Common myeloid progenitor, CD34-positive (primary cell): ENCODE measurements around the gene ZNF473.

ENCODE experiments used
- CTCF ChIA-PET: fragments of 350-600 bp; sonication (Branson Sonifier 250); formaldehyde crosslinking; loops from one replicate; lab custom pipeline; 2021; ENCODE audit warnings: antibody characterized with exemption; lab: Charles Lee
- POLR2A ChIA-PET: fragments of 350-600 bp; sonication (Branson Sonifier 250); formaldehyde crosslinking; loops from one replicate; lab custom pipeline; 2021; ENCODE audit warnings: antibody characterized with exemption; lab: Charles Lee
- DNase-seq, 3 donors: peaks; one replicate each; pipeline versions ENCODE4 v3.0.0 to v3.0.0-alpha.2; 2013
- H3K27ac ChIP-seq, 2 experiments: 1 replicate in 1 of 2; 2 replicates in 1 of 2; pipeline ENCODE4 v1.7.0; 2013; ENCODE audit warnings: inconsistent platforms in 2 of 2, low read length in 2 of 2, mild to moderate bottlenecking in 2 of 2, low read depth in 1 of 2, moderate library complexity in 1 of 2; ENCODE audit not compliant: severe bottlenecking in 2 of 2, insufficient read depth in 1 of 2, poor library complexity in 1 of 2
- H3K27me3 ChIP-seq, 5 experiments: replicated peaks in 2 of 5; 1 replicate in 3 of 5; 2 replicates in 2 of 5; pipeline versions ENCODE4 v1.6.1 to v1.7.0; 2013; ENCODE audit warnings: low read length in 4 of 5, mild to moderate bottlenecking in 2 of 5, moderate library complexity in 2 of 5, inconsistent platforms in 1 of 5; ENCODE audit not compliant: insufficient read depth in 5 of 5, control insufficient read depth in 4 of 5
- H3K36me3 ChIP-seq, 4 experiments: 1 replicate in 2 of 4; 2 replicates in 2 of 4; pipeline versions ENCODE4 v1.6.1 to v1.7.0; 2013; ENCODE audit warnings: low read length in 3 of 4, control low read depth in 1 of 4, mild to moderate bottlenecking in 1 of 4; ENCODE audit not compliant: control insufficient read depth in 4 of 4, insufficient read depth in 4 of 4
- H3K4me1 ChIP-seq, 4 experiments: 1 replicate in 3 of 4; 2 replicates in 1 of 4; pipeline versions ENCODE4 v1.6.1 to v1.7.1; 2013; ENCODE audit warnings: low read length in 3 of 4, mild to moderate bottlenecking in 3 of 4, control low read depth in 1 of 4, inconsistent platforms in 1 of 4, moderate library complexity in 1 of 4; ENCODE audit not compliant: control insufficient read depth in 4 of 4, insufficient read depth in 4 of 4; ENCODE audit errors: control extremely low read depth in 1 of 4
- H3K4me3 ChIP-seq, 7 experiments: 1 replicate in 4 of 7; 2 replicates in 3 of 7; pipeline versions ENCODE4 v1.5.1 to v1.7.0; 2013; ENCODE audit warnings: mild to moderate bottlenecking in 7 of 7, low read length in 6 of 7, moderate library complexity in 6 of 7, inconsistent platforms in 2 of 7, low read depth in 2 of 7, control low read depth in 1 of 7; ENCODE audit not compliant: insufficient read depth in 4 of 7, control insufficient read depth in 1 of 7; ENCODE audit errors: extremely low read depth in 1 of 7
- H3K9me3 ChIP-seq, 5 experiments: 1 replicate in 4 of 5; 2 replicates in 1 of 5; pipeline versions ENCODE4 v1.6.1 to v1.7.1; 2013; ENCODE audit warnings: low read length in 4 of 5, mild to moderate bottlenecking in 2 of 5, inconsistent platforms in 1 of 5, low read depth in 1 of 5, moderate library complexity in 1 of 5; ENCODE audit not compliant: control insufficient read depth in 4 of 5, insufficient read depth in 2 of 5; ENCODE audit errors: control extremely low read depth in 1 of 5
- WGBS: methylation state at CpG from one replicate; pipeline ENCODE4 v1.1.5; 2013; ENCODE audit not compliant: insufficient coverage; 5-methylcytosine and 5-hydroxymethylcytosine counted together

ZNF473 gene

DNA sequence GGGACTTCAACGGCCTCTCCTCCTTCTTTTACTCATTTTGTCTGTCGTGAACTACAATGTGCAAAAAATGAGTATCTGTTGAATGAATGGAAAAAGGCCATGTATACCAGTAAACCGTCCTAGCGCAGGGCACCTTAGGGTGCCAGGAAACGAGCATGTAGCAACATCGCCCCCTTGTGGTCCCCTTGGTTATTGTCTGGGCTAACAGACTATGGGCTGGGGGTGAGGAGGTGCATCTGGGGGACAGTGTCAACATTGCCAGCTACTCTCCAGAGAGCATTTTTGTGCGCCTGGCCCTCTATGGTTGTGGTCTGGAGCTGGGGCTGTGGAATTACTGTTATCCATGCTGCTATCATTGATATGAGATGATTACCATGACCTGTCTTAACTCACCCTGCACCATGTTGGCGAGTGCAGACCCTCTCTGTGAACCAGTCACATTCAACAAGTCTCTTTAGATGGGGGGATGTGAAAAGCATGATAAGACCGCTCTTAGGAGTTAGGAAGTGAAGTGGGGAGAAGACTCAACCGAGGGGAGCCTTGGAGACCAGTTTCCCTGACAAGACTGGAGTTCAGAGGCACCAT is 42.1 kb upstream of the ZNF473 start:
- ChIA-PET POLR2A (no interaction called here), CTCF (interaction anchor here (1.1 to 2.8 kb wide), 7 partner anchors 19 to 152 kb away, joined by 3 to 17 read pairs (median 4); no protein-coding TSS in a partner anchor)
- no peaks in the 10 kb centered on the region for H3K27me3 ChIP-seq
- 53% methylated on average over 6 of the region's 10 CpGs for WGBS
- peaks cover 7 to 52% (median 23%) of the 10 kb centered on the region in 4 experiments for H3K36me3 ChIP-seq
- H3K27ac ChIP-seq: no peak overlapping the region
- peak; percentile 56 to 76 (median 63) for DNase-seq
- H3K4me1 ChIP-seq: peaks cover 0 to 2% (median 0%) of the 10 kb centered on the region in 4 experiments
- H3K9me3 ChIP-seq: no peaks in the 10 kb centered on the region
- H3K4me3 ChIP-seq: no peak overlapping the region

DNA sequence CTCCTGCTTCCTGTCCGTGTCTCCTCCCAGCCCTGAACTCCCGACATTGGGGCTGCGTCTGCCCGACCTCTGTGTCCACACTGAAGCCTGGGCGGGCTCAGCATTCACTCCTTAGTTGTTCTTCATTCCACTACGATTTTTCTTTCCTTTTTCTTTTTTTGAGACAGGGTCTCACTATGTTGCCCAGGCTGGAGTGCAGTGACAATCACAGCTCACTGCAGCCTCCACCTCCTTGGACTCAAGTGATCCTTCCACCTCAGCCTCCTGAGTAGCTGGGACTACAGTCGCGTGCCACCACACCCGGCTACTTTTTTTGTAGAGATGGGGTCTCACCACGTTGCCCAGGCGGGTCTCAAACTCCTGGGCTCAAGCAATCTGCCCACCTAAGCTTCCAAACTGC is 41.3 kb upstream of the ZNF473 start:
- Histone ChIP-seq H3K9me3 (no peaks in the 10 kb centered on the region), H3K4me3 (no peak overlapping the region), H3K36me3 (peaks cover 7 to 56% (median 23%) of the 10 kb centered on the region in 4 experiments), H3K27ac (no peak overlapping the region), H3K4me1 (peaks cover 0 to 2% (median 0%) of the 10 kb centered on the region in 4 experiments), H3K27me3 (no peaks in the 10 kb centered on the region)
- 92% methylated on average over 11 of the region's 11 CpGs for WGBS
- DNase-seq: no peak
- ChIA-PET CTCF (interaction anchor here (0.8 to 3.0 kb wide), 9 partner anchors 8 to 152 kb away, joined by 3 to 20 read pairs (median 4); no protein-coding TSS in a partner anchor), POLR2A (no interaction called here)

DNA sequence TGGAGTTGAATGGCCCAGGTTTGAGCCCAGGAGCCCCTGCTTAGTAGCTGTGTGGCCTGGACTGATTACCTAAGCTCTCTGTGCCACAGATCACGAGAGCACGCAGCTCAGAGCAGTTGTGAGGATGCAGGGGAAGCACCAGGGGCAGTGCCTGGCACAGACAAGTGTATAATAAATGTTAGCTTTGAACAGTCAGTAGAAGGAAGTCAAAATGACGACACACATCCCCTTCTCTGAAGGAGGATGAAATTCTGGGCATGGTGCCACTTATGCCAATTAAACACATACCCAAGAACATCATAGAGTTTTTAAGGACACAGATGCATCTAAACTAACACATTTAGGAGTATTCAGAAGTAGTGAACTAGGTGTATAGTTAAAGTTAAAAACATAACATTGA is 39.9 kb upstream of the ZNF473 start:
- no peak overlapping the region for H3K27ac ChIP-seq
- DNase-seq: peak in 1 of 3 donors; percentile 19
- ChIA-PET CTCF (interaction anchor here (0.8 to 3.0 kb wide), 8 partner anchors 10 to 150 kb away, joined by 3 to 20 read pairs (median 4); no protein-coding TSS in a partner anchor), POLR2A (no interaction called here)
- H3K4me3 ChIP-seq: no peak overlapping the region
- peaks cover 0 to 2% (median 0%) of the 10 kb centered on the region in 4 experiments for H3K4me1 ChIP-seq
- H3K36me3 ChIP-seq: peaks cover 9 to 60% (median 23%) of the 10 kb centered on the region in 4 experiments
- no peaks in the 10 kb centered on the region for H3K27me3 ChIP-seq
- 76% methylated on average over 2 of the region's 3 CpGs for WGBS
- H3K9me3 ChIP-seq: no peaks in the 10 kb centered on the region

DNA sequence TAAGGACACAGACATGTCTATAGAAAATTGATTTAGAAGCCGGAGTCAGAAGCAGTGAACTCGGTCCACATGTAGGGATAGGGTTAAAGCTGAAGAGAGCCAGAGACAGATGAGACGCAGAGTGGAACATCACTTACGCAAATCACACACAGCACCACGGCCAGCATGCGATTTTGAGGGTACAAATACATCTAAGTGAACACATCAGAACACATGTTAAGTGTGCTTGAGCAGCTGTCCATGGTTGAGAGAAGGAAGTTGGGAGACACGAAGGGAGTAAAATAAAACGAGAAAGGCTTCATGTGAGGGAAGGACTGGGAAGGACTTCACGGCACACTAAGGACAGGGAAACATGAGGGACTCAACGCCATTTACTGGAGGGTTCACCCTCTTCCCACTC is 39.5 kb upstream of the ZNF473 start:
- Histone ChIP-seq H3K27me3 (no peaks in the 10 kb centered on the region), H3K4me3 (no peak overlapping the region), H3K27ac (no peak overlapping the region), H3K4me1 (peaks cover 0 to 2% (median 0%) of the 10 kb centered on the region in 4 experiments), H3K36me3 (peaks cover 10 to 65% (median 25%) of the 10 kb centered on the region in 4 experiments), H3K9me3 (no peaks in the 10 kb centered on the region)
- POLR2A ChIA-PET: interaction anchor here (0.7 kb wide), 1 partner anchor 1470 kb away, joined by 3 read pairs; no protein-coding TSS in a partner anchor
- CTCF ChIA-PET: interaction anchor here (0.6 to 3.0 kb wide), 7 partner anchors 10 to 339 kb away, joined by 3 to 20 read pairs (median 6); no protein-coding TSS in a partner anchor
- 100% methylated on average over 2 of the region's 10 CpGs for WGBS
- no peak for DNase-seq

DNA sequence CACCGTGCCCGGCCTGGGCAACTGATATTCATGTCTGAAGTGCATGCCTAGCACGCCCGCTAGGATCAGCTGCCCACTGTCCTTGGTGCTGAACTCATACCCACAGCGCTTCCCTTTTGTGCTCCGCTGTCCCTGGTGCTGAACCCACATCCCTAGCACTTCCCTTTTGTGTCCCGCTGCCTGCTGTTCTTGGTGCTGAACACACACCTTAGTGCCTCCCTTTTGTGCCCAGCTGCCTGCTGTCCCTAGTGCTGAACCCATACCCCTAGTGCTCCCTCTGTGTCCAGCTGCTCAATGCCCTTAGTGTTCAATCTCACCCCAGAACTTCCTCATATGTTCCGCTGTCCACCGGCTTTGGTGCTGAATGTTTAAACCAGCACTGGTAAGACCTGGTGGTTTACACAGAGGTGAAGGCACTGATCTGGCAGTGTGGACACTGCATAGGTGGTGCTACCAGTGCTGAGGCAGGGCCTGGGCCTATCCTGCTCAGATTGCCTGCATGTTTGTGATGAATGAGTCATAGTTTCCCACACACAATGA is 38.6 kb upstream of the ZNF473 start:
- H3K27me3 ChIP-seq: no peaks in the 10 kb centered on the region
- peaks cover 11 to 63% (median 25%) of the 10 kb centered on the region in 4 experiments for H3K36me3 ChIP-seq
- no peak overlapping the region for H3K27ac ChIP-seq
- POLR2A ChIA-PET: interaction anchor here (0.7 kb wide), 1 partner anchor 1471 kb away, joined by 3 read pairs; no protein-coding TSS in a partner anchor
- no peaks in the 10 kb centered on the region for H3K9me3 ChIP-seq
- no peak overlapping the region for H3K4me3 ChIP-seq
- 25% methylated on average over 9 of the region's 9 CpGs for WGBS
- CTCF ChIA-PET: interaction anchor here (0.7 to 3.0 kb wide), 5 partner anchors 11 to 51 kb away, joined by 3 to 20 read pairs (median 3); no protein-coding TSS in a partner anchor
- H3K4me1 ChIP-seq: peaks cover 0 to 2% (median 0%) of the 10 kb centered on the region in 4 experiments
- DNase-seq: peak; percentile 96 to 98 (median 97)

DNA sequence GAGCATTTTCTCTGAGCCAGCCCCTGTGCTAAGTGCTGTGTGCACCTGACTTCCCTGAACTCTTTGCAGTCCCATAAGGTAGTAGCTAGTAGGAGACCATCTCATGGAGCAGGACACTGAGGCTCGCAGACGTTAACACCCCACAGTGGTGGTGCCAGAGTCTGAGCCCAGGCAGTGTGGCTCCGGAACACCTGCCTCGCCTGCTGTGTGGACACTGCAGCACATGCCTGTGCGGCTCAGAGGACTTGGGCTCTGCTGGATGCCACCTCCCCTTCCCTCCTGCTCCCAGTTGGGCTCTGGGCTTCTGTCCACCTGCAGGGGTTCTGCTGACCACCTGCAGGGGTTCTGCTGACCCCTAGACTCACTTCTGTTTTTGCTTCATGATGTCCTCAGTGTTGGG is 37.8 kb upstream of the ZNF473 start:
- H3K36me3 ChIP-seq: peaks cover 15 to 68% (median 31%) of the 10 kb centered on the region in 4 experiments
- CTCF ChIA-PET: interaction anchor here (0.7 kb wide), 1 partner anchor 10 kb away, joined by 3 read pairs; no protein-coding TSS in a partner anchor
- H3K27ac ChIP-seq: no peak overlapping the region
- H3K4me3 ChIP-seq: no peak overlapping the region
- H3K27me3 ChIP-seq: no peaks in the 10 kb centered on the region
- peaks cover 0 to 2% (median 0%) of the 10 kb centered on the region in 4 experiments for H3K4me1 ChIP-seq
- 100% methylated on average over 5 of the region's 5 CpGs for WGBS
- DNase-seq: no peak
- no peaks in the 10 kb centered on the region for H3K9me3 ChIP-seq
- POLR2A ChIA-PET: no interaction called here

DNA sequence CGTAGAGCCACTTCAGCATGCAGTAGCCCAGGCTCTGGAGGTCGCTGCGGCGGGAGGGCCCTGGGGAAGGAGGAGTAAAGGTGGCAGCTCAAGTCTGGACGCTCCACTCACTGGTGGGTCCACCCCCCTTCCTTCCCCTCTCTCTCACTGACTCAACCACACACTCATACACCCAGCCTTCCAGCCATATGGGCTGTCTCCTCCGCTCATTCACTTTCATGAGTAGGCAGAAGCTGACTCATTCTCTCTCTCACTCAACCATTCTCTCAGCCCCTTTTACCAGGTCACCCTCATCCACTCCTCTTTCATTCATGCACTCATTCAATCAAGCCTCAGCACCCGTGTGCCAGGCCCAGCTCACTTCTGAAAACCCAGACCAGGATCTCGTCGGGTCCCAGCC is 37.4 kb upstream of the ZNF473 start:
- H3K27ac ChIP-seq: no peak overlapping the region
- H3K9me3 ChIP-seq: no peaks in the 10 kb centered on the region
- ChIA-PET POLR2A (no interaction called here), CTCF (no interaction called here)
- WGBS: 95% methylated on average over 7 of the region's 9 CpGs
- H3K4me3 ChIP-seq: no peak overlapping the region
- peaks cover 0 to 2% (median 0%) of the 10 kb centered on the region in 4 experiments for H3K4me1 ChIP-seq
- no peaks in the 10 kb centered on the region for H3K27me3 ChIP-seq
- peaks cover 15 to 68% (median 33%) of the 10 kb centered on the region in 4 experiments for H3K36me3 ChIP-seq
- DNase-seq: no peak
